NB4 (cell line): ENCODE data around the gene NGEF.

Experiments
- DNase-seq: peaks from one replicate; pipeline ENCODE4 v3.0.0; 2010; ENCODE audit warnings: low read depth
- H3K4me3 ChIP-seq: one replicate; pipeline ENCODE4 v1.5.1; 2011; ENCODE audit warnings: mild to moderate bottlenecking, low read depth, low read length, moderate library complexity
- CTCF ChIP-seq: IDR thresholded peaks from one replicate; pipeline ENCODE4 v1.5.1; 2012; ENCODE audit warnings: low read depth, low read length
- MAX ChIP-seq: IDR thresholded peaks from 2 replicates; pipeline ENCODE4 v1.6.1; 2011; ENCODE audit warnings: low read depth, low read length
- MYC ChIP-seq: IDR thresholded peaks from 2 replicates; pipeline ENCODE4 v1.6.1; 2011; ENCODE audit warnings: low read depth, low read length
- POLR2A ChIP-seq: IDR thresholded peaks from 2 replicates; pipeline ENCODE4 v1.6.1; 2011; ENCODE audit warnings: mild to moderate bottlenecking; ENCODE audit not compliant: insufficient read length; ENCODE audit errors: extremely low read depth

Gene NGEF

GRCh38 chr2:232954691-232955090, 58.4 kb downstream of the NGEF start:
- TF ChIP-seq CTCF (no peak), MAX (no peak), POLR2A (no peak), MYC (no peak)
- DNase-seq = no peak
- no peak overlapping the region for H3K4me3 ChIP-seq

GRCh38 chr2:232951891-232952290, 61.2 kb downstream of the NGEF start:
- H3K4me3 ChIP-seq = no peak overlapping the region
- DNase-seq = no peak
- no peak for TF ChIP-seq MAX
- no peak for TF ChIP-seq CTCF
- TF ChIP-seq POLR2A = no peak
- no peak for TF ChIP-seq MYC

GRCh38 chr2:232951181-232951580, 61.9 kb downstream of the NGEF start:
- TF ChIP-seq MAX (no peak), CTCF (no peak), MYC (no peak), POLR2A (no peak)
- H3K4me3 ChIP-seq = no peak overlapping the region
- no peak for DNase-seq

- no peak for TF ChIP-seq MAX
- no peak for TF ChIP-seq POLR2A
- no peak for TF ChIP-seq MYC
- DNase-seq = no peak
- H3K4me3 ChIP-seq = no peak overlapping the region
Observed at GRCh38 chr2:232950751-232951150, 62.3 kb downstream of the NGEF start.

GRCh38 chr2:232949016-232949415, 64.0 kb downstream of the NGEF start:
- TF ChIP-seq MYC = no peak
- no peak for TF ChIP-seq POLR2A
- no peak for TF ChIP-seq MAX
- no peak for TF ChIP-seq CTCF
- H3K4me3 ChIP-seq = no peak overlapping the region
- no peak for DNase-seq

- DNase-seq = no peak
- TF ChIP-seq MYC = no peak
- no peak for TF ChIP-seq MAX
- no peak for TF ChIP-seq CTCF
- no peak for TF ChIP-seq POLR2A
- no peak overlapping the region for H3K4me3 ChIP-seq
Observed at GRCh38 chr2:232942831-232943230, 70.2 kb downstream of the NGEF start.
